H1 (cell line): ENCODE measurements around the gene SLC17A8. TPM values are rescaled to one million over a fixed set of nuclear protein-coding genes. Genes with fewer than 3 reads are reported as not detected.

Experiments used
- CTCF ChIA-PET: fragments of 300-600 bp; sonication (Branson Sonifier 250); formaldehyde crosslinking; loops from one replicate; lab custom pipeline; 2021; ENCODE audit not compliant: partially characterized antibody; lab: Charles Lee
- POLR2A ChIA-PET: fragments of 300-600 bp; sonication (Branson Sonifier 250); formaldehyde crosslinking; loops from one replicate; lab custom pipeline; 2021; ENCODE audit warnings: inconsistent platforms; ENCODE audit not compliant: partially characterized antibody; lab: Charles Lee
- DNase-seq, 2 experiments: peaks; one replicate each; pipeline versions ENCODE4 v3.0.0 to v3.0.0-alpha.2; 2010 to 2022; ENCODE audit warnings: low spot score in 2 of 2, low read depth in 1 of 2, mixed read lengths in 1 of 2
- FAIRE-seq: peaks from 2 replicates; lab custom pipeline; 2011; peaks lifted over from hg19 to GRCh38; lab: Jason Lieb, UNC
- H2AFZ ChIP-seq: 2 replicates; pipeline ENCODE4 v1.8.1; 2012; ENCODE audit warnings: low read length, inconsistent platforms
- H2AK5ac ChIP-seq: 2 replicates; pipeline ENCODE4 v1.6.1; 2013; ENCODE audit warnings: low read depth, low read length
- H2BK120ac ChIP-seq: replicated peaks from 2 replicates; pipeline ENCODE3; 2013; ENCODE audit warnings: low read depth, low read length, inconsistent platforms
- H2BK12ac ChIP-seq: 2 replicates; pipeline ENCODE4 v1.6.1; 2013; ENCODE audit warnings: low read depth, low read length
- H2BK15ac ChIP-seq: 2 replicates; pipeline ENCODE4 v1.6.1; 2013; ENCODE audit warnings: low read length
- H2BK20ac ChIP-seq: 2 replicates; pipeline ENCODE4 v1.6.1; 2013; ENCODE audit warnings: low read length
- H2BK5ac ChIP-seq: 2 replicates; pipeline ENCODE4 v1.6.1; 2013; ENCODE audit warnings: low read depth, low read length
- H3K14ac ChIP-seq: 2 replicates; pipeline ENCODE4 v1.6.1; 2013; ENCODE audit warnings: inconsistent platforms; ENCODE audit not compliant: insufficient read length
- H3K18ac ChIP-seq: 2 replicates; pipeline ENCODE4 v1.6.1; 2013; ENCODE audit warnings: low read length; ENCODE audit errors: extremely low read depth
- H3K23ac ChIP-seq: 2 replicates; pipeline ENCODE4 v1.6.1; 2013; ENCODE audit warnings: inconsistent platforms; ENCODE audit not compliant: insufficient read length
- H3K23me2 ChIP-seq: 2 replicates; pipeline ENCODE4 v1.6.1; 2013; ENCODE audit warnings: low read depth, low read length
- H3K27ac ChIP-seq: 2 replicates; pipeline ENCODE4 v1.6.1; 2011; ENCODE audit warnings: low read depth, low read length, inconsistent platforms
- H3K27me3 ChIP-seq, 4 experiments: replicated peaks in 1 of 4; 1 replicate in 1 of 4; 2 replicates in 3 of 4; pipeline versions ENCODE4 v1.6.1 to v1.8.1; 2011 to 2013; ENCODE audit warnings: low read length in 3 of 4, mild to moderate bottlenecking in 3 of 4, inconsistent platforms in 2 of 4, mixed read lengths in 2 of 4, moderate library complexity in 1 of 4; ENCODE audit not compliant: control insufficient read depth in 3 of 4, insufficient read depth in 3 of 4; ENCODE audit errors: extremely low read depth in 1 of 4
- H3K36me3 ChIP-seq, 4 experiments: 2 replicates each; pipeline versions ENCODE4 v1.6.1 to v1.8.1; 2011 to 2013; ENCODE audit warnings: mild to moderate bottlenecking in 4 of 4, low read length in 3 of 4, moderate library complexity in 2 of 4, control low read depth in 1 of 4, inconsistent platforms in 1 of 4; ENCODE audit not compliant: insufficient read depth in 4 of 4, control insufficient read depth in 2 of 4
- H3K4ac ChIP-seq: replicated peaks from 2 replicates; pipeline ENCODE3; 2013; ENCODE audit warnings: low read length, low read depth, mixed read lengths, inconsistent platforms; ENCODE audit not compliant: insufficient read length
- H3K4me1 ChIP-seq, 4 experiments: replicated peaks in 1 of 4; 1 replicate in 1 of 4; 2 replicates in 3 of 4; pipeline versions ENCODE4 v1.6.1 to v1.8.1; 2011 to 2013; ENCODE audit warnings: low read length in 3 of 4, inconsistent platforms in 2 of 4, mixed read lengths in 1 of 4; ENCODE audit not compliant: insufficient read depth in 4 of 4, control insufficient read depth in 3 of 4
- H3K4me2 ChIP-seq, 2 experiments: 2 replicates each; pipeline versions ENCODE4 v1.6.1 to v1.8.1; 2011 to 2013; ENCODE audit warnings: low read depth in 2 of 2, low read length in 2 of 2, control low read depth in 1 of 2, inconsistent platforms in 1 of 2, mild to moderate bottlenecking in 1 of 2; ENCODE audit not compliant: insufficient read depth in 1 of 2
- H3K4me3 ChIP-seq, 4 experiments: fragments of 200-600, 300-600 bp in 1 of 4; sonication (generic), shearing (Covaris generic), sonication (Bioruptor Twin) in 1 of 4; 2 replicates each; pipeline versions ENCODE4 v1.5.1 to v1.8.1; 2011 to 2016; ENCODE audit warnings: low read length in 4 of 4, low read depth in 3 of 4, control low read depth in 2 of 4, inconsistent platforms in 2 of 4, mild to moderate bottlenecking in 2 of 4, mixed read lengths in 1 of 4, moderate library complexity in 1 of 4; ENCODE audit not compliant: insufficient read depth in 2 of 4; ENCODE audit errors: extremely low read depth in 1 of 4
- H3K56ac ChIP-seq: replicated peaks from 2 replicates; pipeline ENCODE3; 2013; ENCODE audit warnings: low read depth, mild to moderate bottlenecking, mixed read lengths, low read length, inconsistent platforms; ENCODE audit not compliant: insufficient read length
- H3K79me1 ChIP-seq: 2 replicates; pipeline ENCODE4 v1.6.1; 2013; ENCODE audit warnings: low read depth, low read length, control low read depth
- H3K79me2 ChIP-seq, 2 experiments: 2 replicates each; pipeline versions ENCODE4 v1.6.1 to v1.8.1; 2012 to 2013; ENCODE audit warnings: low read length in 2 of 2, mild to moderate bottlenecking in 2 of 2, inconsistent platforms in 1 of 2; ENCODE audit not compliant: insufficient read depth in 2 of 2, control insufficient read depth in 1 of 2
- H3K9ac ChIP-seq, 4 experiments: replicated peaks in 1 of 4; 1 replicate in 1 of 4; 2 replicates in 3 of 4; pipeline versions ENCODE4 v1.6.1 to v1.8.1; 2011 to 2013; ENCODE audit warnings: low read depth in 3 of 4, low read length in 3 of 4, control low read depth in 2 of 4, mild to moderate bottlenecking in 2 of 4, moderate library complexity in 2 of 4, inconsistent platforms in 1 of 4; ENCODE audit errors: extremely low read depth in 1 of 4
- H3K9me3 ChIP-seq, 2 experiments: 2 replicates each; pipeline versions ENCODE4 v1.6.1 to v1.8.1; 2012 to 2013; ENCODE audit warnings: mild to moderate bottlenecking in 2 of 2, moderate library complexity in 2 of 2, control low read depth in 1 of 2, inconsistent platforms in 1 of 2, low read depth in 1 of 2, low read length in 1 of 2, mixed read lengths in 1 of 2; ENCODE audit not compliant: insufficient read depth in 2 of 2
- H4K20me1 ChIP-seq, 2 experiments: replicated peaks in 1 of 2; 2 replicates each; pipeline versions ENCODE3 to v1.8.1; 2011 to 2013; ENCODE audit warnings: inconsistent platforms in 2 of 2, low read length in 2 of 2, mild to moderate bottlenecking in 1 of 2; ENCODE audit not compliant: insufficient read depth in 2 of 2, control insufficient read depth in 1 of 2
- H4K5ac ChIP-seq: 2 replicates; pipeline ENCODE4 v1.6.1; 2013; ENCODE audit warnings: low read length, low read depth, mixed read lengths, inconsistent platforms; ENCODE audit not compliant: insufficient read length
- H4K8ac ChIP-seq: 2 replicates; pipeline ENCODE4 v1.8.0; 2013; ENCODE audit warnings: mild to moderate bottlenecking, moderate library complexity, low read length, inconsistent platforms; ENCODE audit not compliant: insufficient read depth; ENCODE audit errors: extremely low read depth
- H4K91ac ChIP-seq: replicated peaks from 2 replicates; pipeline ENCODE3; 2013; ENCODE audit warnings: low read length, mixed read lengths, inconsistent platforms; ENCODE audit not compliant: insufficient read length
- EZH2 ChIP-seq: fragments of 200-600 bp; sonication (generic); IDR thresholded peaks from 2 replicates; pipeline ENCODE4 v1.7.1; 2012; ENCODE audit warnings: low read depth, mild to moderate bottlenecking, moderate library complexity, low read length, inconsistent platforms; ENCODE audit not compliant: severe bottlenecking
- RBBP5 ChIP-seq: IDR thresholded peaks from 2 replicates; pipeline ENCODE4 v1.7.1; 2012; ENCODE audit warnings: low read depth, mild to moderate bottlenecking, inconsistent platforms, low read length, moderate library complexity, borderline replicate concordance
- RXRA ChIP-seq: IDR thresholded peaks from 2 replicates; pipeline ENCODE4 v1.6.1; 2011; ENCODE audit warnings: low read depth, mild to moderate bottlenecking, low read length, moderate library complexity; ENCODE audit not compliant: insufficient read depth
- ZNF274 ChIP-seq: IDR thresholded peaks from 2 replicates; pipeline ENCODE4 v1.7.0; 2012; ENCODE audit warnings: low read length, borderline replicate concordance; ENCODE audit errors: extremely low read depth
- WGBS, 2 experiments: shearing (Covaris generic) in 1 of 2; methylation state at CpG; one replicate each; pipeline versions ENCODE4 v1.1.6 to v1.1.7; 2013 to 2015; ENCODE audit warnings: low lambda C conversion rate in 2 of 2, mixed read lengths in 2 of 2, inconsistent platforms in 1 of 2, low coverage in 1 of 2, missing lambda C conversion rate in 1 of 2; ENCODE audit not compliant: insufficient replicate concordance in 2 of 2, insufficient coverage in 1 of 2, insufficient read length in 1 of 2; ENCODE audit errors: extremely low coverage in 1 of 2, missing lambda C conversion rate in 1 of 2; 5-methylcytosine and 5-hydroxymethylcytosine counted together
- polyA plus RNA-seq, 7 experiments: library from polyadenylated mRNA; depleted of rRNA in 3 of 7; stranded (reverse) in 5 of 7; unstranded in 2 of 7; fragments of >200 nt in 5 of 7; fragments of 200-250 nt in 2 of 7; gene quantifications; 1 replicate in 5 of 7; 2 replicates in 1 of 7; 4 replicates in 1 of 7; pipeline versions ENCODE4 v1.2.1 to v1.2.3, GENCODE V29; 2011 to 2013; ENCODE audit warnings: missing spikeins in 2 of 7, mixed read lengths in 2 of 7
- total RNA-seq: library from RNA; stranded (reverse); fragmentation: NEBNext Ultra II Directional; extraction: Animal tissue kit (Norgen Biotek cat#: 25700); gene quantifications from 2 replicates; pipeline ENCODE4 v1.2.1, GENCODE V29; 2021

SLC17A8 gene
- total and polyA plus RNA-seq, 2 of the 8 experiments (the other 6 are each of a cell fraction or from before 2014, with no cell fraction given): 0.14 to 0.30 TPM

DNA sequence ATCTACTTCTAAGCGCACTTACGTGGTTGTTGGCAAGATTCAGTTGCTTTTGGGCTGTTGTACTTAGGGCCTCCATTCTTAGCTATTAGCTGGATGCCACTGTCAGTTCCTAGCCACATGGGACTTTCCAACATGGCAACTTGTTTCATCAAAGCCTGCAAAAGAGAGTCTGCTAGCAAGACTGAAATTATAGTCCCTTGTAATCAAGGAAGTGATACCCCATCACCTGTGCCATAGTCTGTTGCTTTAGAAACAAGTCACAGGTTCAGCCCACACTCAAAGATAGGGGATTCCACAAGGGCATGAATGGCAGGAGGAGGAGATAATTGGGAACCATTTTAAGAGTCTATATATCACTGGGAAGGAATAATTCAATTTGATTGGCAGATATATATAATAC is 27.1 kb upstream of the SLC17A8 start:
- FAIRE-seq: no peak
- Histone ChIP-seq H4K8ac (no peak overlapping the region), H2BK120ac (no peak overlapping the region), H2AK5ac (no peak overlapping the region), H3K23me2 (no peaks in the 10 kb centered on the region), H4K20me1 (no peaks in the 10 kb centered on the region), H3K9ac (no peak overlapping the region), H3K9me3 (no peaks in the 10 kb centered on the region), H2BK15ac (no peak overlapping the region), H3K14ac (no peak overlapping the region), H3K4ac (no peak overlapping the region), H3K4me1 (peaks cover 0 to 4% (median 0%) of the 10 kb centered on the region in 4 experiments; a peak in 1 of 7 replicates), H2BK20ac (no peak overlapping the region), H3K36me3 (peaks cover 3 to 20% (median 7%) of the 10 kb centered on the region in 4 experiments; a peak in 5 of 8 replicates), H3K56ac (no peak overlapping the region), H4K91ac (no peak overlapping the region), H3K4me2 (no peak overlapping the region), H3K79me2 (no peaks in the 10 kb centered on the region), H3K23ac (no peak overlapping the region), H3K18ac (no peak overlapping the region), H3K27me3 (no peaks in the 10 kb centered on the region), H3K4me3 (no peak overlapping the region), H2BK12ac (no peak overlapping the region), H2AFZ (no peak overlapping the region), H3K79me1 (no peaks in the 10 kb centered on the region), H2BK5ac (no peak overlapping the region), H4K5ac (no peak overlapping the region), H3K27ac (no peak overlapping the region)
- no peak for DNase-seq
- WGBS, 2 experiments: 89% methylated on average over 2 of the region's 2 CpGs; no CpG with 5 or more reads in 1 of the 2 experiments
- TF ChIP-seq RBBP5: no peak
- TF ChIP-seq EZH2: no peak
- TF ChIP-seq RXRA: no peak
- no peak for TF ChIP-seq ZNF274
- ChIA-PET CTCF (interaction anchor here (0.6 to 1.0 kb wide), 2 partner anchors 10 to 157 kb away, joined by 3 read pairs; no protein-coding TSS in a partner anchor), POLR2A (no interaction called here)
